ENCODE data around the gene ZNF26. TPM values are rescaled to one million over a fixed set of nuclear protein-coding genes. Genes with fewer than 3 reads are reported as not detected.
A peak's percentile ranks its signal among the peaks of the same experiment; 100 is the strongest.

Gene ZNF26
- total RNA-seq, 2 donors from 2014 or later = 22.9 to 24.1 TPM

DNA sequence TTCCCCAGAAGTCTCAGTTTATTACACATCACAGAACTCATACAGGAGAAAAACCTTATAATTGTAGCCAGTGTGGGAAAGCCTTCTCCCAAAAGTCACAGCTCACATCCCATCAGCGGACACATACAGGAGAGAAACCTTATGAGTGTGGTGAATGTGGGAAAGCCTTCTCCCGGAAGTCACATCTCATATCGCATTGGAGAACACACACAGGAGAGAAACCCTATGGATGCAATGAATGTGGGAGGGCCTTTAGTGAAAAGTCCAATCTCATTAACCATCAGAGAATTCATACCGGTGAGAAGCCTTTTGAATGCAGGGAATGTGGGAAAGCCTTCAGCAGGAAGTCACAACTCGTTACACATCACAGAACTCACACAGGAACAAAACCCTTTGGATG is 71.3 kb downstream of the ZNF26 start:
- no peaks in the 10 kb centered on the region for H3K4me1 Mint-ChIP-seq (ENCODE audit: low read depth)
- DNase-seq (no peak), ATAC-seq (replicated peaks in 1 of 2) (no peak)
- H3K27me3 Mint-ChIP-seq (ENCODE audit: low read depth) = no peaks in the 10 kb centered on the region
- peaks cover 27 to 29% of the 10 kb centered on the region in 2 donors for H3K9me3 Mint-ChIP-seq
- H3K27ac Mint-ChIP-seq = peak overlapping the region; percentile 85
- no peak overlapping the region for H3K4me3 Mint-ChIP-seq
- H3K36me3 Mint-ChIP-seq (ENCODE audit: insufficient read depth in 2 of 2) = peaks cover 49 to 61% of the 10 kb centered on the region in 2 donors

DNA sequence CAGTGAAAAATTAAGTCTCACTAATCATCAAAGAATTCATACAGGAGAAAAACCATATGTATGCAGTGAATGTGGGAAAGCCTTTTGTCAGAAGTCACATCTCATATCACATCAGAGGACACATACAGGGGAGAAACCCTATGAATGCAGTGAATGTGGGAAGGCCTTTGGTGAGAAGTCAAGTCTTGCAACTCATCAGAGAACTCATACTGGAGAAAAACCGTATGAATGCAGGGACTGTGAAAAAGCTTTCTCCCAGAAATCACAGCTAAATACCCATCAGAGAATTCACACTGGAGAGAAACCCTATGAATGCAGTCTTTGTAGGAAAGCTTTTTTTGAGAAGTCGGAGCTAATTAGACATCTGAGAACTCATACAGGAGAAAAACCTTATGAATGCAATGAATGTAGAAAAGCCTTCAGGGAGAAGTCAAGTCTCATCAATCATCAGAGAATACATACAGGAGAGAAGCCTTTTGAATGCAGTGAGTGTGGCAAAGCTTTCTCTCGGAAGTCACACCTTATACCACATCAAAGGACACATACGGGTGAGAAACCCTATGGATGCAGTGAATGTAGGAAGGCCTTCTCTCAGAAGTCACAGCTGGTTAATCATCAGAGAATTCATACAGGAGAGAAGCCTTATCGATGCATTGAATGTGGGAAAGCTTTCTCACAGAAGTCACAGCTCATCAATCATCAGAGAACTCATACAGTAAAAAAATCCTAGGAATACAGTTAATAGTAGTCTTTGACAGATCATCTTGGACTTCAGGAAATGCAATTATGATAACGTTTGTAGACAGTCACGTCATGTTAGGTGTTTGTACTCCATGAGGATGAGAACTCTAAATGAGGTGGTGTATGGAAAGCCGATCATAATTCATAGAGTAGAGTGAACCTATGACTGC is 72.3 kb downstream of the ZNF26 start:
- peaks cover 27 to 32% of the 10 kb centered on the region in 2 donors for H3K9me3 Mint-ChIP-seq
- no peak for ATAC-seq (replicated peaks in 1 of 2)
- peaks cover 50 to 60% of the 10 kb centered on the region in 2 donors for H3K36me3 Mint-ChIP-seq (ENCODE audit: insufficient read depth in 2 of 2)
- H3K4me1 Mint-ChIP-seq (ENCODE audit: low read depth) = no peaks in the 10 kb centered on the region
- H3K27ac Mint-ChIP-seq = peak overlapping the region; percentile 85
- no peak overlapping the region for H3K4me3 Mint-ChIP-seq
- no peak for DNase-seq
- no peaks in the 10 kb centered on the region for H3K27me3 Mint-ChIP-seq (ENCODE audit: low read depth)

DNA sequence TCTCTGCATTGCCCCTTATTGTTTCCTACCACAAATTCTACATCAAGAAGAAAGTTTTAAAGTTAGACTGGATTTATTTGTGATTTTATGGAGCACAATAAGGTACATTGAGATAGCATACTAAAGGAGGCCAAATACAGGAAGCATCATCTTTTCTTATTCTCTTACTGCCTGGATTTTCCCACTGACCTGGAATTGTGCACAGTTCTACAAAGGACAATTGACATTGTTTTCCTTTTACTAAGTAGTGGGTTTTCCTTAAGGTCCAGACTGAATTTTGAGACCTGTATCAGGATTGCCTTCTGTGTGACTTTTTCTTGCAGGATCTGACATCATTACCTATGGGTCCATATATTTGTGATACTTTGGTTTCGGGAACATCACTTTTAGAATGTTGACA is 75.8 kb downstream of the ZNF26 start:
- H3K27ac Mint-ChIP-seq = no peak overlapping the region
- H3K9me3 Mint-ChIP-seq = peaks cover 30 to 37% of the 10 kb centered on the region in 2 donors
- no peaks in the 10 kb centered on the region for H3K27me3 Mint-ChIP-seq (ENCODE audit: low read depth)
- H3K4me3 Mint-ChIP-seq = no peak overlapping the region
- peaks cover 49 to 62% of the 10 kb centered on the region in 2 donors for H3K36me3 Mint-ChIP-seq (ENCODE audit: insufficient read depth in 2 of 2)
- DNase-seq (no peak), ATAC-seq (replicated peaks in 1 of 2) (no peak)
- no peaks in the 10 kb centered on the region for H3K4me1 Mint-ChIP-seq (ENCODE audit: low read depth)

DNA sequence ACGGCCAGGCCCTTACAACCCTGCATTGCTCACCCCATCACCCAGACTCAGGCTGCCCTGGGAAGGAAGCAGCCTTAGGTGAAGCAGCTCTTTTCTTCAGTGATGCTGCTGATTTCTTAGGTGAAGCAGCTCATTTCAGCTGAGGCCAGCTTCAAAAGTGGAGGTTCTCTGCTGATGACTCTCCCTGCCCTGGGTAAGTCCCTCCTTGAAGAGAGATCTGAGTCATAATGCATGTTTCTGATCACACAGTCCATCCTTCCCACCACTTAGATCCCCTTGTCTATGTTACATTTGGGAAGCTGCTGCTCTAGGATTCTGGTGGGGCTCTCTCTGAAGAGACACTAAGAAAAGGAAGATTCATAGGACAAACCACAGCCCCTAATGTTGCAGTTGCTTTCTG is 77.4 kb downstream of the ZNF26 start:
- Mint-ChIP-seq H3K4me3 (no peak overlapping the region), H3K27ac (no peak overlapping the region), H3K27me3 (ENCODE audit: low read depth) (no peaks in the 10 kb centered on the region), H3K9me3 (peaks cover 23 to 29% of the 10 kb centered on the region in 2 donors), H3K4me1 (ENCODE audit: low read depth) (no peaks in the 10 kb centered on the region), H3K36me3 (ENCODE audit: insufficient read depth in 2 of 2) (peaks cover 38 to 50% of the 10 kb centered on the region in 2 donors)
- no peak for ATAC-seq (replicated peaks in 1 of 2)
- no peak for DNase-seq

GRCh38 chr12:133073836-133074235 is 87.7 kb downstream of the ZNF26 start:
- H3K9me3 Mint-ChIP-seq = peaks cover 19 to 28% of the 10 kb centered on the region in 2 donors
- H3K36me3 Mint-ChIP-seq (ENCODE audit: insufficient read depth in 2 of 2) = peaks cover 28 to 30% of the 10 kb centered on the region in 2 donors
- DNase-seq (no peak), ATAC-seq (replicated peaks in 1 of 2) (no peak)
- no peak overlapping the region for H3K4me3 Mint-ChIP-seq
- no peak overlapping the region for H3K27ac Mint-ChIP-seq
- H3K27me3 Mint-ChIP-seq (ENCODE audit: low read depth) = no peaks in the 10 kb centered on the region
- no peaks in the 10 kb centered on the region for H3K4me1 Mint-ChIP-seq (ENCODE audit: low read depth)

Other genes starting within 250 kb of the ZNF26 start
- 100 to 1,000 TPM; 154 to 189 TPM for gene ANKLE2, start 224.5 kb upstream of the ZNF26 start, total RNA-seq
- 10 to 100 TPM; 58.2 to 60.4 TPM for gene GOLGA3, start 157.5 kb upstream of the ZNF26 start, total RNA-seq
- gene CHFR, start 98.8 kb upstream of the ZNF26 start, total RNA-seq = 10 to 100 TPM; 68.3 to 72.3 TPM
- 1 to 10 TPM; 6.8 to 8.7 TPM for gene ZNF605, start 30.1 kb upstream of the ZNF26 start, total RNA-seq
- 10 to 100 TPM; 17.3 to 24.7 TPM for gene ZNF84, start 51.1 kb downstream of the ZNF26 start, total RNA-seq
- 10 to 100 TPM; 24.6 to 31.7 TPM for gene ZNF140, start 94.6 kb downstream of the ZNF26 start, total RNA-seq
- gene ZNF891, start 143.9 kb downstream of the ZNF26 start, total RNA-seq = 1 to 10 TPM; 1.8 to 2.2 TPM
- gene ZNF10, start 144.3 kb downstream of the ZNF26 start, total RNA-seq = 10 to 100 TPM in 1 of 2 donors, 1 to 10 TPM in 1; 9.3 to 14.2 TPM
- 10 to 100 TPM; 16.7 to 18.8 TPM for gene ZNF268, start 195.1 kb downstream of the ZNF26 start, total RNA-seq
- gene ANHX, start 249.5 kb downstream of the ZNF26 start, total RNA-seq = not detected